ENCODE data around the gene TBL3.
"Not testable (repeated sequence)": the region's sequence is repeated elsewhere in the genome, so short reads cannot be mapped to it uniquely, and the experiment has no call there.

TBL3 gene

DNA sequence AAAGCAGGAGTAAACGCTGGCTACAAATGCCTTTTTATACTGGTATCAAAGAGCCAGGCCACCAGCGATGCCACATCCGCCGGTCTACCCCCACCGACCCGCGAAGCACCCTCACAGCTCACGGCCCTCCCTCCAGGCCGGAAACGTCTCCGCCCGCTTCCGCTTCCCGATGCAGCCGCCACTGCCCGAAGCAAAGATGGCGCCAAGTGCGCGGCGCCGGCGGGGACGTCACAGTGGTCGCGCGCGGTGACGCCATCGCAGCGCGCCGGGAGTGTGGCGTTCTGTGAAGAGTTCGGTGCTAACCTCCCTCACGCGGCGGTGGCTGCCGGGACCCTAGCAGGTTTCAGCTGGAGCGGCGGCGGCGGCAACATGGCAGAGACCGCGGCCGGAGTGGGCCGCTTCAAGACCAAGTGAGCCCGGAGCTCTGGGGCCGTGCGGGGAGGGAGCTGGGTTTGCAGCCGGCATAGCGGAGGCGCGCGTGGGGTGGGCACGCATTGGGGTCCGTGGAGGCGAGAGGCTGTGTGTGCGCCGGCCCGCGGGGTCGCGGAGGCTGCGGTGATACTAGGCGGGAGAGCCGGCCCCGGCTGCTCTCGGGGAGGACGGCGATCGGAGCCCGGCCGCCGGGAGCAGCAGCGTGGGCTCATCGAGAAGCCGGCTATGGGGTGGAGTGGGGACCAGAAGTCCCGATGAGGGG, at the start of gene TBL3:
TSS of gene TBL3 (plus strand) at position 258 of the 694 bp plus-strand sequence. CDS start at position 370, 112 bp downstream.
- DNase-seq (ENCODE audit: extremely low read depth in 1 of 2, low read depth in 1 of 2): peak; percentile 94 to 97

DNA sequence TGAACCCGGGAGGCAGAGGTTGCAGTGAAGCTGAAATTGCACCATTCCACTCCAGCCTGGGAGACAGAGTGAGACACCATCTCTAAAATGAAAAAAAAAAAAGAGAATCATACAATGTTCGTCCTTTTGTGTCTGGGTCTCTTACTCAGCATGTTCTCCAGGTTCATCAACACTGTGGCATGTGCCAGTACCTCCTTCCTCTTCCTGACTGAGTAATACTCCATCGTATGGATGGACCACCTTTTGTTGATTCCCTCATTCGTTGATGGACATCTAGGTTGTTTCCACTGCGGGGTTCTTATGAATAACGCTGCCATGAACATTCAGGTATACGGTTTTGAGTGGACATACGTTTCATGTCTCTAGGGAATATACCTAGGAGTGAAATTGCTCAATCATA, 49.5 kb upstream of the TBL3 start:
- DNase-seq (ENCODE audit: extremely low read depth in 1 of 2, low read depth in 1 of 2): no peak

DNA sequence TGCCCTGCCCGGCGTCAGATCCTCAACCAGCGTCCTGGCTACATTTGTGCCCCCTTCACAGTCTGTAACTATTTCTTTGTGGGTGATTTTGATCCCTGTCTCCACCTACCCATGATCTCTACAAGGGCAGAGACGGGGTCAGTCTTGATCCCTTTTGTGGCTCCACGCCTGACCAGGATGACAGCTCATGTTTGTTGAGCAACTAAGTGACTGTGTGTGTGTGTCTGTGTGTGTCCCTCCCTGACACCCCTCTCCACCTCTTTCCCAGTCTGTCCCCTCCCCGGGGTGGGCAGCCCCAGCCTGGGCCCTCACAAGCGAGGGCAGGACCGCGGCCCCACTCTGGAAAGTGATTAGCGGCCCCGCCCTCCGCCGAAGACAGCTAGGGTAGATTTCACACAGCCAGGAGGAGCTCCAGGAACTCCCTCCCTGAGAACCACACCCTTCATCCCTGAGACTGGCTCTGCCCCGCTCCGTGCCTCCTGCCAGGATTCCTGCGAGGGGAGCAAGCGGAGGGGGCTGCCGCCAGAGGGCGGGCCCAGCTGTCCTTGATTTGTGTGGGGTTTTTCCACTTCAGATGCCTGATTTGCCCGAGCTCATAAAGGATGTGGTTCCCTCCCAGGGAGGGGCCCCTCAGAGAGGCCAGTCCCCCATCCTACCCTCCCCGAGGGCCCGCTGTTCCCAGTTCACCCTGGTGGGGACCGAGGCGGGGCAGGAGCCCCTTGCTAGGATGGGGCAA, 48.4 kb upstream of the TBL3 start:
- no peak for DNase-seq (ENCODE audit: extremely low read depth in 1 of 2, low read depth in 1 of 2)

DNA sequence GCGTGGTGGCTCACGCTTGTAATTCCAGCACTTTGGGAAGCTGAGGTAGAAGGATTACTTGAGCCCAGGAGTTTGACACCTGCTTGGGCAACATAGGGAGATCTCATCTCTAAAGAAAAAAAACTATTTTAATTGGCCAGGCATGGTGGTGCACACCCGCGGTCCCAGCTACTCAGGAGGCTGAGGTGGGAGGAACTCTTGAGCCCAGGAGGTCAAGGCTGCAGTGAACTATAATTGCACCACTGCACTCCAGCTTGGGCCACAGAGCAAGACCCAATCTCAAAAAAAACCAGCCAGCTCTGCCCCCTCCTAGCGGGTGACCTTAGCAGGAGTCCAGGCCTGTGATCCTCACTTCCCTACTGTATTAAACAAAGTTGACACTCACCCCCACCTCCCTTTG, 47.8 kb upstream of the TBL3 start:
- no peak for DNase-seq (ENCODE audit: extremely low read depth in 1 of 2, low read depth in 1 of 2)

DNA sequence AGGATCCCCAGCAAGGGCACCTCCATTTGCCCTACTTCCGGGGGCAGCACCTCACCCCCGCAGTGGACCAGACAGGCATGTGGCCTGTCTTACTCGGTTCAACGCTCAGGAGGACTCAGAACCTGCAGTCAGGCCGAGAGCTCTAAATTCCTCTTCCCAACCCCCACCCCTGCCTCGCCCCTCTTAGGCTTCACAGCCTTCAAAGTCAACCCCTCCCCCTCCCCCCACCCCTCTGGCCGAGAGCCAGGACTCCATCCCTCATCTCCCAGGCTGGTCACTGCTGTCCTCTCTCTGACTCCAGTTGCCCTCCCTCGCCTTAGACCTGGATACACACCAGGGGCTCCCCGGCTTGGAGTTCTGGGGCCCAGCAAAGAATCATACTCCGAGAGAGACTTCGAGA, 45.6 kb upstream of the TBL3 start:
- no peak for DNase-seq (ENCODE audit: extremely low read depth in 1 of 2, low read depth in 1 of 2)

DNA sequence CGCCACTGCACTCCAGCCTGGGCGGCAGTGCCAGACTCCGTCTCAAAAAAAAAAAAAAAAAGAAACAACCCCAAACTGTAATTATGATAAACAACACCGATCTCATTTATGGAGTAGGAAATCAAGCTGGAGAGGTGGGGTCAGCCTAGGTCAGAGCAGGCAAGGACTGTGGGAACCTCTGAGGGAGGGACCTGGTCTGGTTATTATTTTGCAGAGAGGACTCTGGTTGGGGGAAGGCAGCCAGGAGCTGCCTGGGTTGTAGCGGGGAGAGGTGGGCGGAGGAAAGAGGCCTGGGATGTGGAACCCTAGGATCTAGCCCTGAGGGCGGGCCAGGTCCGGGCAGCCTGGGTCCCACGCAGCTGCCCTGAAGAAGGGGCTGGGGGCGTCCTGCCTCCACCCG, 42.7 kb upstream of the TBL3 start:
- no peak for DNase-seq (ENCODE audit: extremely low read depth in 1 of 2, low read depth in 1 of 2)

DNA sequence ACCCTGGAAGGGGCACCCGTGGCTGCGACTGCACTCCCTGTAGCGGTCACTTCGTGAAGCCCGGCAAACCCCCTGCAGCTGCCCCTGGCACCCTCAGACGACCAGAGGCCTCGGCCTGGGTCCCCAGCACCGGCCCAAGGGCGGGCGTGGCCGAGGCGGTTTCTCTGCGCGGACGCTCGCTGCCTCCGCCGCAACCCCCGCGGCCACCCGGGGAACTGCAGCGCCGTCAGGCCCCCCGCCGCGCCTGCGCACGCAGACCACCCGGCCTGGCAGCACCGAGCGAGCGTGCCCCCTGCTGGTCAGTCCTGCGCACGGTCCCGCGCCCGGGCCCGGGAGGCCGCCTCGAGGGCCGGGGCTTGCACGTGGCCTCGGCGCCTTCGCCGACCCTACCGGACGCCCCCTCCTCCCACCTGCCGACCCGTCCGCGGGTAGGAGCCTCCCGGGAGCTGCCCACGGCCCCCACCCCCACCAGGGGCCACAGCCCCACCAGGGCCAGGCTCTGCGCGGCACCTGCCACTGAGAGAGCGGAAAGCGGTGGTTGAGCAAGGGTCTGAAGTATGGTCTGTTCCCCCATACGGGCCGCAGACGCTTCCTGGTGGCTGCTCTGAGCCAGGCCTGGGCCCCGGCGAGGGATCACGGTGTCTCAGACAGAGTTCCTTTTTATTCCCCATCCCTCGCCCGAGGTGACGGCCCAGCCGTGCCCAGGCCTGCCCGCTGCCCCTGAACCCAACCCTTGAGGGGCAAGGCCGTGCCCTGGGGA, 42.1 kb upstream of the TBL3 start:
- peak; percentile 75 to 87 for DNase-seq (ENCODE audit: extremely low read depth in 1 of 2, low read depth in 1 of 2)

DNA sequence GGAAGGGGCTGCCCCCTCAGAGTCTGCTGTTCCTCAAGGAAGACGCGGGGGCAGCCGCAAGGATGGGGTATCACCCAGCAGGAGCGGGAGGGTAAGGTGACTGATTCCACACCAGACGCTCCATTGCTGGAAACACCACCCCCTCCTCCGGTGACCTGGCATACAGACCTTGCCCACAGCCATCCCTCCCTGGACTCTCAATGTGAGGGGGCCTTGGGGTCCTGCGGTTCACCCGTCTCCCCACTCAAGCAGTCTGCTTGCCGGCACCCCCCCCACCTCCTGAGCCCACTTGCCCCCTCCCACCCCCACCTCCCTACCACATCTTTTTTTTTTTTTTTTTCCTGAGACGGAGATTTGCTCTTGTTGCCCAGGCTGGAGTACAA, 41.5 kb upstream of the TBL3 start:
- DNase-seq (ENCODE audit: extremely low read depth in 1 of 2, low read depth in 1 of 2): no peak

DNA sequence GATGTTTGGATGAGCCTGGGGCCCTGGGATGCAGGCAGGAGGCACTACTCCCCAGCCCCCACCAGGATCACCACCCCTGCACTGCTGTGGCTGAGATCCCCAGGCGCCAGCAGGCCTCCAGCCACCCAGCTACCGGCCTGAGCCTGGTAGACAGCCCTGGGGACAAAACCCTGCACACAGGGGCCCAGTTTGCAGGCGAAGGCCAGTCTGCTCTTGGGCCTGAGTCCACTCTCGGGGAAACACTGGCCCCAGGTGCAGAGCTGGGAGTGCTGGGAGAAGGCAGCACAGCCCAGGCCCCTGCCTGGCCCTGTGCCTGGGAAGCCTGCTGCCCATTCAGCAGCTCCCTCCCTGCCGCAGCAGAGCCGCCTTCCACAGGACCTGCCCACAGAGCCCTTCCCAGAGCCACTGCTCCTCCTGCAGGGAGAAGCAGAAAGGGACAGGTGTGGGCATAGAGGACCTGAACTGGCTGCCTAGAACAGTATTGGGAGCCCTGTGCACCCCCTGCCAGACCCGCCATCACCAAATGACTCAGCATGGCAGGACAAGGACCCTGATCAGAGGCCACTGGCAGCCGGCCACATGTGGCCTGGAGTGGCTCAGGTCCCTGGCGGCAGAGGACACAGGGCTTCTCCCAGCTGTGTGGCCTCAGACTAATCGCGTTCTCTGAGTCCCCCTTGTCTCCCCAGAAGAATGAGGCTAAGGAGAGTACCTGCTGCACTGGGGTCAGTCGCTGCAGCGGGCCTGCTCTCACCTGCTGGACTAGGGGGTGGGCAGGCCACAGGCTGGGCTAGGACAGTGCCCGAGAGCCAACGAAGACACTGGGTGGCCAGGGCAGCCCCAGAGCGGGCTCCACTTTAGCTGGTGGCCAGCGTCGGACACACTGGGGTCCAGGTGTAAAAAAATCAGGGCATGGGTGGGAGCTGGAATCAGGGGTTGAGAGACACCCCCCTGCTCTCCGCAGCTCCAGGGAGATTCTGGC, 39.5 kb upstream of the TBL3 start:
- no peak for DNase-seq (ENCODE audit: extremely low read depth in 1 of 2, low read depth in 1 of 2)

DNA sequence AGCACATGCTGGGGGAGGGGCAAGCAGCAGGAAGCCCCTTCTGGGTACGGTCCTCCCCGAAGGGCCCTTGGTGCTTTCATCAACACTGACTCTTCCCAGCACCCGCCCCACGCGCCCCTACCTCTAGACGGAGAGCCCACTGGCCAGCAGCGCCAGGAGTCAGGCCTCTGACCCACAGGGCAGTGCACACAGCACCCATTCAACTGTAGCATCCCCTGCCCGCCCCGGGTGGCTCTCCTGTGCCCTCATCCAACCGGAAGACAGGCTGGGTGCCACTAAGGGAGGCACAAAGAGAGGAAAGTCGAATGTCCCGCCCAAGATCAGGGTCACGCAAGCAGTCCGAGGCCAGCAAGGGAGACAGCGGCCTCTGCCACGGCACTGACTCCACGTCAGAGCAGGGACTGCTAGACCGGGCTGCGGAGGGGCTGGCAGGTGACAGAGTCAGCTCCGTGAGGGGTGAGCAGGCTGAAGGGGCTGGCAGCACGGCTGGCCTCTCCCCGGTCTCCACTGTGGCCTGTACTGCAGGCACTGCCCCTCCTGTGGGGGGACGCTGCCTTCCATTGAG, 38.7 kb upstream of the TBL3 start:
- DNase-seq (ENCODE audit: extremely low read depth in 1 of 2, low read depth in 1 of 2): no peak

DNA sequence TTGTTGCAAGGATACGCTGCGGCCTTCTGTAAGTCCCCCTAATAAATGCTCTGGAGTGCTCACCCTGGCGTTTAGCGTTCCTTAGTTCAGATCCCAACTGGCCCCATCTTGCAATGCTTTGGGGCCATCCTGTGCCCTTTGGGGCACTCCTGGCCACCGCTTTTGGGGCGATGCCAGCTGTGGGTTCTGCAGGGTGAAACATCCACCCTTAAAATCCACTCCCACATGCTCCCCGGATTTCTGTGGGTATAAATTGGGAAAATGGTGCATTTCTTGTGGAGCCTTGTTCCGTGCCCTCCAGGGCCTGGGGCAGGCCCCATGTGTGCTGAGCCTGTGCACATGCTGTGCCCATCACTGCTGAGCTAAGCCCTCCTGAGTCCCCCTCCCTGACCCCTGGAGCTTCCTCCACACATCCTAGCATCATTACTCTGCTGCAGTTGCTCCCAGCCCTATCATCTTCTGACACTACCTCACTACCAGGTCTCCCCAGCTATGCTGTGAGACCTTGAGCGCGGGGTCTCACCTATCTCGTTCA, 34.8 kb upstream of the TBL3 start:
- DNase-seq (ENCODE audit: extremely low read depth in 1 of 2, low read depth in 1 of 2): no peak

DNA sequence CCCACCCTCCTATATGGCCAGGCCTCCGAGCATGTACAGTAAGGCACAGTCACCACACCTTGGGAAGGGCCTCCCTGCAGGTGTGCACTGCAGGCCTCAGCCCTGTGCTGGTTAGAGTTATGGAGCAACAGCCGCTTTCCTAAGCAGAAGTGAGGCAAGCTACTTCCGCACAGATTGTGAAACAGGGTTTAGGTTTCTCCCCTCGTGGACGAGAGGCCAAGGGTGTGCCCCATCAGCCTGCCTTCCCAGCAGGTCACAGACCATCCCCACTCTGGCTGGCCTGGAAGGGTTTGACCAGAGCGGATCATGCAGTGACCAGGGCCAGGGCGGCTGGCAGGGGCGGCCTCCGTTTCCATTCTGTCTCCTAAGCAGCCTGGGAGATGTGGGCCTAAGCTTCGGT, 33.5 kb upstream of the TBL3 start:
- DNase-seq (ENCODE audit: extremely low read depth in 1 of 2, low read depth in 1 of 2): no peak

DNA sequence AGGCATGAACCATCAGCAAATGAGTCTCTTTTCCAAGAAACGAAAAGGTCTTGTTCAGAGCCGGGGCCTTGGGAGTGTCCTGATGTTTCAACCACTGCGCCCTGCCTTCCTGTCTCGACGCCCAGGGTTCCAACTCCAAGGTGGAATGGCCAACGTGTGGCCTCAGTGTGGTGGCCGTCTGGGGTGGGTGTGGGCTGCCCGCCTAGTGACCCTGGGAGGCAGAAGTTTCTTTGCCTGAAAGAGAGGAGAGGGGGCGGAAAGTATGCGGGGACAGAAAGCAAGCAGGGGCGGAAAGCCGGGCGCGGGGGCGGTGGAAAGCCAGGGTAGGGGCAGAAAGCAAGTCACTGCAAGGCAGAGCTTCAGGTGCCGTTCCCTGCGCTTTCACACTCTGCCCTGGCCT, 32.9 kb upstream of the TBL3 start:
- no peak for DNase-seq (ENCODE audit: extremely low read depth in 1 of 2, low read depth in 1 of 2)

DNA sequence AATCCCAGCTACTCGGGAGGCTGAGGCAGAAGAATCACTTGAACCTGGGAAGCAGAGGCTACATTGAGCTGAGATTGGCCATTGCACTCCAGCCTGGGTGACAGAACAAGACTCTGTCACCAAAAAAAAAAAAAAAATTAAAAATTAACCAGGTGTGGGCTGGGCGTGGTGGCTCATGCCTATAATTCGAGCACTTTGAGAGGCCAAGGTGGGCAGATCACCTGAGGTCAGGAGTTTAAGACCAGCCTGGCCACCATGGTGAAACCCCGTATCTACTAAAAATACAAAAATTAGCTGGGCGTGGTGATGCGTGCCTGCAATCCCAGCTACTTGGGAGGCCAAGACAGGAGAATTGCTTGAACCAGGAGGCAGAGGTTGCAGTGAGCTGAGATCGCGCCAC, 32.0 kb upstream of the TBL3 start:
- DNase-seq (ENCODE audit: extremely low read depth in 1 of 2, low read depth in 1 of 2): not testable (repeated sequence)

DNA sequence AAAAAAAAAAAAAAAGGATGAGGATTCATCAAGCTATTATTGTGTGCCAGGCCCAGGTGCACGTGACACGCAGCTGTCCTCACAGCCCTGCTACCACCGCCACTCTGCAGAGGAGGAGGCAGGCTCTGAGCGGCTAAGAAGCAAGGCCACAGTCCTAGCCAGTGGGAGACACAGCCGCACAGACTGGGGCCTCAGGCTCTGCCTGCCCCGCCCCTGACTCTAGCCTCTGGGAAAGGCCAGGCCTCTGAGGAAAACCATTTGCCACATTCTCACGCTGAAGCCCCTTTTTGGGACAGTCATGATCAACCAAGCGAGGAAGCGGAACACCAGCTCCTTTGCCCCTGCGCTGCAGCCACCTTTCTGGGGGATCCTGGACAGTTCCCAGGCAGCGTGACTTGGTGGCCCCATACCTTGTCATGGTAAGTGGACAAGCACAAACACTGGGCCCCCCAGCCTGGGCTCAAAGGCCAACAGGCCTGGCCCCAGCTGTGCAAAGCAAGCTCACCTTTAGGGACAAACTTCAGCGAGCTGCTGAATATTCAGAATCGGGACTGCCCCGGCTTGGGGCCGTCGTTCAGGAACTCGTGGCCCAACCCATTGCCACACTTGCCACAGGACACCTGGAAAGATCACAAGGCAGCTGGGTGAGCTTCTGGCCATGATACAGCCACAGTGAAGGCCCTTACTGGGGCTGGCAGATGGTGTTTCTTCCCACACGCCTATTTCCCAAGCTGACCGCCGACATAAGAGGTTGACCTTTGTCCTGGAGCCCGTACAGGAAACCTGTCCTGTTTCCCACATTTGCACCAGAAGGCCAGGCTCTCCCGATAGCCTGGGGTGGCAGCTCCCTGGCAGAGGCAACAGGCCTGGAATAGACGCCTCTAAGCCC, 31.3 kb upstream of the TBL3 start:
- DNase-seq (ENCODE audit: extremely low read depth in 1 of 2, low read depth in 1 of 2): no peak

DNA sequence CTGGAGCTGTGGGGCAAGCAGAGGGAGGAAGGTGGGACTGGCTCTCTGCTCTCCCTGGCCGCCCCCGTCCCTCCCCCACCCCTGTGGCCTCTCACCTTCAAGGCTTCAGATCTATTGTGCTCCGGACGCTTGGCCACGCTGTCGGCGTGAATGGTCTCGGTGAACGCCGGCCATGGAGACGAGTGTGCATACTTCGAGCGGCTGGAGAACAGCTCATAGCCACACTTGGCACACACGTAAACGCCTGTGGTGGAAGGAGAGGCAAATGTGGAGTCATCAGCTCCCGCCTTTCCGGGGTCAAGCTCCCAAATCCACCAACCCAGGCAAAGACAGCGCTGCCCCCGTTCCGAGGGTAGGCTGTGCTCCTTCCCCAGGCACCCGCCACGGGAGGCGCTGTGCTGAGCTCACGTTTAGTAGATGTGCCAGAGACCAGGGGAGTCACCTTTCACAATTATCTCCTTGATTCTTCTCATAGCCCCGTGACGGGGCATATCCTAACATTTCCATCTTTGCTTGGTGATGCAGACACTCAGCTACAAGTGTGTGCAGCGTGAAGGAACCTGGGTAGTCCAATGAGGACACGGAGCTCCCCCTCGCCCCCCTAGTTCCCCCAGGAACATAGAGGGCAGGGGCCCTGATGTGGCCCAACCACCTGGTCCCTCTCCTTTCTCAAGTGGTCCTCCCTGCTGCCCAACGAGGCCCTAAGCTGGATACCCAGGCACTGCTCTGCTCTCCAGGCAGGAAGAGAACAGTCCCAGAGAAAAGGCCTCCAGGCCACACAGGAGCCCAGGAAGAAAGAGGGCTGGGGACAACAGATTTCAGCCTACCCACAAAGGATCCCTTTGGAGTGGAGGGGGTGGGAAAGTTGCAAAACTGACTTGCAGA, 30.4 kb upstream of the TBL3 start:
- DNase-seq (ENCODE audit: extremely low read depth in 1 of 2, low read depth in 1 of 2): no peak

DNA sequence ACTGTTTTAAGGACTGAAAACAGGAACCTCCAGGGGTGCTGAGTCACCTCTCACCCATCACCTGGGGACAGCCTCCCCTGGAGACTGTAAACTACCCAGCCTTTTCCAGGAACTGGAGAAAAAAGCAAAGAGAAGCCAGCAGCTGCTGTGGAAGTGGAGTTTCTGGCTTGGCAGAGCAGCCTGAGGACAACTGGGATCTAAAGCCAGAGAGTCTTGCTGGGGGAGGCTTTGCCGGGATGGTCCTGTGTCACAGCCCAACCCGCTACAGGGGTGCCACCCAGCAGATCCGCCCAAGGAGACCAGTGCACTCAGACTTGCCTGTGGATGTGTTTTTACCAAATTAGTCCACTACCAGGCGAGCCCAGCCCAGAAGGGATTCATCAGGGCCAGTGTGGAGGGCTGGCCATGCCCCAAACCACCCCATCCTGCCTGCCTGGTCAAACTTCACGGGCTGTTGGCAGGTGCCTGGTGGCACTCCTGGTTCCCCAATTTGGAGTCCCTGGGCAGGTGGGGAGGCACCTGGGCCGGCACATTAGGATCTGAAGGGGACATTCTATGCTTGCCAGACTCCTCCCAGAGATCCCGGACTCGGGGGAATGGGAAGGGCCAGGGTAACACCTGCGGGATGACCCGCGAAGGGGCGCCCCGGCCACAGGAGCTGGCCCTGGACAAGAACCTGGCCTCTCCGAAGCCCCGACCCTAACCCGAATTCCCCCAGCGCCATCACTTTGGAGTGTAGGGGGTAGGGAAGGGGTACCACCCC, 29.6 kb upstream of the TBL3 start:
- no peak for DNase-seq (ENCODE audit: extremely low read depth in 1 of 2, low read depth in 1 of 2)
